GM04504 (cell line): ENCODE measurements around the gene SF3B6.
A peak's percentile ranks its signal among the peaks of the same experiment; 100 is the strongest.
"Not testable (repeated sequence)": the region's sequence is repeated elsewhere in the genome, so short reads cannot be mapped to it uniquely, and the experiment has no call there.

Source experiments
- DNase-seq: peaks from one replicate; pipeline ENCODE4 v3.0.0-alpha.2; 2012; ENCODE audit warnings: low read depth

SF3B6 gene

DNA sequence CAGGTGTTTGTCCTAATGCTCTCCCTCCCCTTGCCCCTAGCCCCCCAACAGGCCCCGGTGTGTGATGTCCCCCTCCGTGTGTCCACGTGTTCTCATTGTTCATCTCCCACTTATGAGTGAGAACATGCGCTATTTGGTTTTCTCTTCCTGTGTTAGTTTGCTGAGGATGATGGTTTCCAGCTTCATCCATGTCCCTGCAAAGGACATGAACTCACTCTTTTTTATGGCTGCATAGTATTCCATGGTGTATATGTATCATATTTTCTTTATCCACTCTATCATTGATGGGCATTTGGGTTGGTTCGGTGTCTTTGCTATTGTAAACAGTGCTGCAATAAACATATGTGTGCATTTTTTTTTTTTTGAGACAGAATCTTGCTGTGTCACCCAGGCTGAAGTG, 17.1 kb upstream of the SF3B6 start:
- DNase-seq = not testable (repeated sequence)

DNA sequence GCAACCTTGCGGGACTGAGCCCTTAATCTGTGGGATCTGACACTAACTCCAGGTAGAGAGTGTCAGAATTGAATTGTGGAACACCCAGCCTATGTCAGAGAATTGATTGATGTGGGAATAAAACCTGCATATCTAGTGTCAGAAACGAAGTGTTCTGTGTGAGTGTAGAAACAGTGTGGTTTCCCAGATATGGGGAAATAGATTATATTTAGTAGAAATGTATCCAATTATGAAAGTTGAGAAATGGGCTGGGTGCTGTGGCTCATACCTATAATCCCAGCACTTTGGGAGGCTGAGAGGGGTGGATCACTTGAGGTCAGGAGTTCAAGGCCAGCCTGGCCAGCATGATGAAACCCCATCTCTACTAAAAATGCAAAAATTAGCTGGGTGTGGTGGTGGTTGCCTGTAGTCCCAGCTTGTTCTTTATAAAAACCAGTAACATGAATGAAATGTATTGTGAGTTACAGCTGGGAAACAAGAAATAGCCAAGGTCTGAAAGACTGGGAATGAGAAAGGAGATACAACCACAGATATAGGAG, 12.8 kb upstream of the SF3B6 start:
- no peak for DNase-seq

DNA sequence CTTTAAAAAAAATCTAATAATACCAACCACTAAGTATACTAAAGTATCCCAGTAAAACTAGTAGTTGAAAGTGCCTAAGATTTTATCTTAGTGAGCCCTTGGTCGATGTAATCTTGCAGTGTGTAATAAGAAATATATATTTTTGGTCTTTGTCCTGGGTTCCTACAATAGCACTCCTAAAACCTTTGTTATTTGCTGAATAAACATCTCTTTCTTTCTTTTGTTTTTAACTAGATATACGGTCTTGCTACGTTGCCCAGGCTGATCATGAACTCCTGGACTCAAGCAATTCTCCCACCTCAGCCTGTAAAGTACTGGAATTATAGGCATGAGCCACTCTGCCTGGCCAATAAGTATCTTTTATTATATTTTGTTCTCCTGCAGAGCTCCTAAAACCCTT, 10.9 kb upstream of the SF3B6 start:
- DNase-seq = no peak

DNA sequence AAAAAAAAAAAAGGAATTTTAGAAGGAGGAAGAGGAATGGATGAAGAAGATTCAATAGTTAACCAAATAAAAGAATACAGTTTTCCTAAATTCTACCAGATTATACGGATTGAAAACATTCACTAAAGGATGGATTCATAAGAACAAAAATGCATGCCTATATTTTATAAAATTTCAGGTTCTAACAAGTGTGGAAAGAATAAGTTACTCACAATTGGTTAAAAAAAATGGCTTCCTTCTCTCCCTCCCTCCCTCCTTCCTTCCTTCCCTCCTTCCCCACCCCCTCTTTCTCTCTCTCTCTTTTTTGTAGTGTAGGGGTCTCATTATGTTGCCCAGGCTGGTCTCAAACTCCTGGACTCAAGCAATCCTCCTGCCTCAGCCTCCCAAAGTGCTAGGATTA, 10.1 kb upstream of the SF3B6 start:
- no peak for DNase-seq

DNA sequence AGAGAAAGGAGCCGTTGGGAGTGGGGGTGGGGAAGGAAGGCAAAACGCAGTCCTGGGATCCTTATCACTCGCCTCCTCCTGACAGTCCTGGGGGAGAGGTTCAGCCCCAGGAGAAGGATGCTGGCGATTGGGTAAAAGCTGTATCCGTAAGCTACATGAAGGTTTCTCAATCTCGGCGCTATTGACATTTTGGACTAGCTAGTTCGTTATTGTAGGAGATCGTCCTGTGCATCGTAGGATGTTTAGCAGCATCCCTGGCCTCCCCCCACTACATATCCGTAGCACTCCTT, 9.0 kb upstream of the SF3B6 start:
- DNase-seq = no peak

DNA sequence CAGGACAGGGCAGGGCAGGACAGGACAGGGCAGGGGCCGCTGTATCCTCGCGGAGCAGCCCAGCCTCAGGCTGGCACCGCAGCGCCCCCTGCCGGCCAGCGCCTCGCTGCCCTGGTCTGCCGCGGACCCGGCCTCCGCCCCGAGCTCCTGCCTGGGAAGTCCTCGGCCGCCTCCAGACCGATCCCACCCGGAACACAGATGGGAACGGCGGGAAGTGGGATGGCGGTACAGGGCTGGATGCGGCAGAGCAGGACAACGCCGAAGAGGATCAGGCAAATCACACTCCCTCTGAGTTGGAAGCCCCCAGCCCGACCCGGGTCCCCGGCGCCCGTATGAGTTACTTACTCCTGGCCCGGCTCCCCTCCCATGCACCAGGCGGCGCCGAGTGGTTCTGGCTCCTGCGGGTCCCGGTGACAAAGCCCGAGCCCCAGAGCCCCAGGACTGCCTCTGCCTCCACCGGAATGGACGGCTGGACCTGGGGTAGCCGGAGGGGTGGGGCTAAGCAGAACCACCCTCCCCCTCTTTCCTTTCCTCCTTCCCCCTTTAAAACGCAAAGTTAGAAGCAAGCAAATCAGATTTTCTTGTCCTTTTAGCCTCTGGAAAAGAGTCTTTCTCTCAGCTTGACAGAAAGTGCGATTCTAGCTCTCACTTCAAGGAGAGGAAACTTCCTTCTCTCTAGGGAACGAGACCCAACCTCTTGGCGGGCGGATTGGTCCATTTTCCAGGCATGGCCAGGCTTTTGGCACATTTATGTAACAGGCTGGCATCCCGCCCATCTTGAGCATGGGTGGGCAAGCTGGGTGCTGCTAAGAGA, 8.5 kb upstream of the SF3B6 start, which contains the start of gene TP53I3:
Gene TP53I3, minus strand, starts transcription at position 449 of the 814 bp plus-strand sequence. CDS start 508 bp downstream, outside the sequence.
- DNase-seq = peak; percentile 80

DNA sequence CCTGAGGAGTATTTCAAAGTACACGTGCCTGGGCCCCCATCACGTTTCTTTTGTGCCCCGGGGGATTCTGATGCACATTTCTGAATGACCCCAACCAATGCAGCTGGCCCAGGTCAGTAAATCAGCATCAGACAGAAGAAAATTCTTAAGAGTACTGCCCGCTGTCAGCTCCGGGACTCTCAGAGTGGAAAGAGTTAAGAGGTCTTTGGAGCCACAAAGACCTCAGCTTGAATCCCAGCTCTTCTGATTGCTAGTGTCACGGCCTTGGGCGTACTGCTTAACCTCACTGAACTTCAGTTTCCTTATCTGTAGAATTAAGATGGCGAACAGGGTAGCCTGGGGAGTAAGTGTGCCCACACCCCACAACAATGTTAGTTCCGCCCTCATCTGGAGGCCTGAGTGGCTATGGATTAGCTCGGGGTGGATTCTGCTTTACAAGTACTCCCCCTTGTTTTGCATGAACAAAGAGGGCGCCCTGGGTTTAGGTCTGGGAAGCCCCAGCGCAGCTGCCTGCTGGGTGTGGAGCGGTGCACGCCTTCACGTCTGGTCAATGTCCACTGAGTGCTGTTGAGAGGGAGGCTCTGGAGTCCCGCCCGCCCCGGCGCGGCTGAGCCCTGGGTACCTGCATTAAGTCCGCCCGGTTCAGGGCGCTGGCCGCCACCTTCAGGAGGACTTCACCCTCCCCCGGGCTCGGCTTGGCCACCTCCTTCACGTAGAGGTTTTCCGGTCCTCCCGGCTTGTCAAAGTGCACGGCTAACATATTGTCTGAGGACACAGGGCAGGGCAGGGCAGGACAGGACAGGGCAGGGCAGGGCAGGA, 7.7 kb upstream of the SF3B6 start:
- peak; percentile 56 for DNase-seq

DNA sequence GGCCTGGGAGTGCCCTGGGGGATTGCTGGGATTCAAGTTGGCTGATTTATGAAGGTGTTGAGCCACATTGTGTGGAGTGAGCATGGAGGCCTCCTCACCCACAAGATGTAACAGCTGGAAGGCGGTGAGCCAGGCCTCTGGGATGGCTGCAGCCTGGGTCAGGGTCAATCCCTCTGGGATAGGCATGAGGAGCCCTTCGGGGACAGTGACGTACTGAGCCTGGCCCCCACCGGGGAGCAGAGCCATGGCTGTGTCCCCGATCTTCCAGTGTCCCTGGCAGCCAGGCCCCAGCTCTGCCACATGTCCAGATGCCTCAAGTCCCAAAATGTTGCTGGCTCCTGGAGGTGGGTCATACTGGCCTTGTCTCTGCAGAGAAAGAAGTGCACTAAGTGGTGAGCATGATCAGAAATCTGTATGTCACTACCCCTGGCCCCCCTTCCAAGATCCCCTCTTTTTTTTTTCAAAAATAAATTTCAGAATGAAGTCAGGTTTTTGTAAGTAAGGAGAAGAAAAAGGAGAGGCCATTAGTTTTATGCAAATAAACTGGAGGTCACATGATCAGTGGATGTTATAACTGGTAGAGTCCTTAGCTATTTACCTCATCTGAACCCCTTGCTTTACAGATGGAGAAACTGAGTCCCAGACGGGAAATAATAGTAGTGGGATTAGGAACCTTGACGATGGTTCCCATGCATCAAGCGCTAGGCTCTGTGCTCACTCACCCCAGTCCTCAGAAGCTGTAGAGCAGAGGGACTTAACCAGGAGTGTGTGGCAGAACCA, 6.9 kb upstream of the SF3B6 start:
- DNase-seq = no peak

DNA sequence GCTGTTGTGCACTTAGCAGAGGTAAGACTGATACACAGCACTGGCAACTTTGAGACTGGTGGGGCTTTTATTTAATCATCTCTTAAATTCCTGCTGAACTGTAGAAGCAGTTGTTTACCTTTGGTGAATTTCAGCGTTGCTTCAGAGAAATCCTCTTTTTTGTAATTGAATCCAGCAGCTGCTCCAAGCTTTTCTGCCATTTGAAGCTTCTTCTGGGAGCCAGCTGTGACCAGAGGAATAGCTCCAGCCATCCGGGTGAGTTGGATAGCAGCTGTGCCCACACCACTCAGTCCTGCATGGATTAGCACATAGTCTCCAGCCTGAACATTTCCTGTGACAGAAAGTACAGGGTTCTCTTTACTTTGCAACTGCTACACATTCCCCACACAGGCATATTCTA, 4.6 kb upstream of the SF3B6 start:
- DNase-seq = no peak

DNA sequence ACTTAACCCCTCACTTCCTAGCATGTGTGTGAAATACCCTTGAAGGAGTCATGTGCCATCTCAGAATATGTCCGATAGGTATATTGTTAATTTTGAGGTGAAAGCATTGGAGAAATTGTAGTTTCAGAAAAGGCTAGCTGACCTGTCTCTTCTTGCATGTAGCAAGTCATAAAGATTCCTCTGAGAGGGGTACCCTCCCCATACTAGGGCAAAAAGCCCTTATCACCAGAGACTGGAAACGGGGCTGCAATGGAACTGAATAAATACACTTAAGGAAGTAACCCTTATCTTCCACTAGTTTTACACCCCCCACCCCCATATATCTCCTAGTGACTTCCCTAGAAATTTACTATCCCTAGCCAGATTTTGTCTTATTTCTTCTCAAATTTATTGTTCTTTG, 1.8 kb upstream of the SF3B6 start:
- no peak for DNase-seq

DNA sequence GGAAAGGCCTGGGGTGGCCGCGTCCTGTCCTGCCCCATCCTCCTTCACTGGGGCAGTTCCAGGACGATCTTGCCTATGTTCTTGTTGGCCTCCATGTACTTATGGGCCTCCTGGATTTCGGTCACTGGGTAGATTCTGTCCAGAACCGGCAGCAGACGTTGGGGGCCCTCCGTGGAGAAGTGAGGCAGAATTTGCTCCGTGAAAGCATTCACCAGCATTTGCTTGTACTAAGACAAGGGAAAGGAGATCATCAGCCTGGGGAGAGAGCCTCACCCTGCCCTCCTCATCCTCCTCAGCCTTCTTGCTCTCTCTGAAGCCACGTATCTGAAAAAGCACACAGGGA, 1.4 kb upstream of the SF3B6 start:
- DNase-seq = no peak

DNA sequence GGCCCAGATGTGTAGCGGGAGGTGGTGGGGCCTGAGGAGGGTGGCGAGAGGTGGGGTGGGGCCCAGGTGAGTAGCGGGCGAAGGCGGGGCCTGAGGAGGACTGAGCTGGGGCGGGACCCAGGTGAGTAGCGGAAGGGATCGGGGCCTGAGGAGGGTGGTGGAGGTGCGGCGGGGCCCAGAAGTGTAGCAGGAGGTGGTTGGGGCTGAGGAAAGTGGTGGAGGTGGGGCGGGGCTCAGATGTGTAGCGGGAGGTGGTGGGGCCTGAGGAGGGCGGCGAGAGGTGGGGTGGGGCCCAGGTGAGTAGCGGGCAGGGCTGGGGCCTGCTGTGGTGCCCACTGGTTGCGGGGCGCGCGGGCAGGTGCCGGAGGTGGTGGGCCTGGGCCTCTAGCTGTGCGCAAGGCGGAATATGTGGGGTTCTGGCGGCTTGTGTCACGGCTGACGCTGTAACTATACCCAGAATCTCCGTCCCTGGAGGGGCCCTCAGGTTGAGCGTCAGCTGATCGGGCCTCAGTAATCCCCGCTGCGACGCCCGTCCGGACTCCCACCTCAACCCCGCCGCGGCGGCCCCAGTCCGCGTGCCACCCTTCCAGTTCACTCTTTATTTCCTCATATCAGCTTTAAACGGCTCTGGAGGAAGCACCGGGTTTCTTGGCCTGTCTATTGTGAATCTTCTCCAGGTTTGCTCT, 866 bp upstream of the SF3B6 start:
- no peak for DNase-seq

DNA sequence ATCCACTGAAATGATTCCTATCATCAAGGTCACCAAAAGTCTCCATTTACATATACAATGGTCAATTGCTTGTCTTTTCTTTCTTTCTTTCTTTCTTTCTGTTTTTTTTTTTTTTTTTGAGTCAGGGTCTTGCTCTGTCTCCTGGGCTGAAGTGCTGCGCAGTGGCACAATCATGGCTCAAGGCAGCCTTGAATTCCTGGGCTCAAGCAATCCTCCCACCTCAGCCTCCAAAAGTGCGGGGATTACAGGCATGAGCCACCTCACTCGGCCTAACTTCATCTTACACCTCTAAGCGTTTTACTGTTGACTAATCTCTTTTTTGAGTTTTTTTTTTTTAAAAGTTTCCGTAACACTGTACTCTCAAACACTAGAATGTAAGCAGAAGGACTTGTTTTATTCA, 867 bp downstream of the SF3B6 start:
- DNase-seq = no peak

DNA sequence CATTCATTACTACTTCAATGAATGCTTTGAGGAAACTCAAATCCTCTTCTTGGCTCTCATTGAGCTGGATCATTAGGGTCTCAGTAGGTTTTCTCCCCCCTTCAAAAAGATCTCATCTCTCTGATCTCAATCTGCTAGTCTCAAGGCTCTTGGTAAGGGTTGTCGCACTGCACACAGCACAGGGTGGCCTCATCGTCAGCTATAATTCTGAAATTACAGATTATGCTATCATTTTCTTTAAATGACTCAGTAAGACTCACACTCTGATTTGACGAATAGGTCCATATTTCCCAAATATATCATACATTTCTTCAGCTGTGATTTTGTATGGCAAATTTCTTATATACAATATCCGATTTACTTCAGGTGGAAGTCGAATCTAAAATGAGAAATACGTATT, 2.3 kb downstream of the SF3B6 start:
- no peak for DNase-seq

DNA sequence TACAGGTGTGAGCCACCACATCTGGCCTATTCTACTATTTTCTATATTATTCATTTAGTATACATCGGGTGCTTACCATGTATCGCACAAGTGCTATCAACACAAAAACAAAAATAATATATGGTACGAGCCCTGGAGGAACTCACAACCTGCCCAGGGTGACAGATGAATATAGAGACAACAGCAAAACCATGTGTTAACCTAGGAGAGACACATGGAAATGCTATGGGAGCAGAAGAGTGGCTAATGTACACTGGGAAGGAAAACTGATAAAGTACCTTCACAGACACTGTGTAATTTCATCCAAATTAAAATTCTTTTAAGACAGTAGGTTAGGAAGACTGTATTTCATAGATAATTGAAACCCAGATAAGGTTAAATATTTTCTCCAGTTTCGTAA, 3.9 kb downstream of the SF3B6 start:
- no peak for DNase-seq

DNA sequence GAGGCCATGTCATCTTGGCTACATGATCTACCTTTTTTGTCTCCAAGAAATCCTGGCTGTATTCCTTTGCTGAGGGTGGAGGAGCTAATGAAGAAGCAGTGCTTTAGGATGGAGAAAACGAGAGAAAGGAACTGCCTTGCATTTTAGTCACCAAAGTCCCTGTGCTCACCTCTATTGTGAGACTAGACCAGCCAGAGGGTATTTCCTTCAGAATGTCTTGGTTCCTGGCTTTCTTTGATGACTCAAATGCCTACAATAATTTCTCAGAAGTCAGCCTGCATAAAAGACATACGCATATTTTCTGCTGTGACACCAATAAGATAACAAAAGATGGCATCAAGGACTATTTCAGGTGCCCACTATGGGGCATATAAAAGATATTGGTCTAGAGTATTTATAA, 10.8 kb downstream of the SF3B6 start:
- DNase-seq = no peak

DNA sequence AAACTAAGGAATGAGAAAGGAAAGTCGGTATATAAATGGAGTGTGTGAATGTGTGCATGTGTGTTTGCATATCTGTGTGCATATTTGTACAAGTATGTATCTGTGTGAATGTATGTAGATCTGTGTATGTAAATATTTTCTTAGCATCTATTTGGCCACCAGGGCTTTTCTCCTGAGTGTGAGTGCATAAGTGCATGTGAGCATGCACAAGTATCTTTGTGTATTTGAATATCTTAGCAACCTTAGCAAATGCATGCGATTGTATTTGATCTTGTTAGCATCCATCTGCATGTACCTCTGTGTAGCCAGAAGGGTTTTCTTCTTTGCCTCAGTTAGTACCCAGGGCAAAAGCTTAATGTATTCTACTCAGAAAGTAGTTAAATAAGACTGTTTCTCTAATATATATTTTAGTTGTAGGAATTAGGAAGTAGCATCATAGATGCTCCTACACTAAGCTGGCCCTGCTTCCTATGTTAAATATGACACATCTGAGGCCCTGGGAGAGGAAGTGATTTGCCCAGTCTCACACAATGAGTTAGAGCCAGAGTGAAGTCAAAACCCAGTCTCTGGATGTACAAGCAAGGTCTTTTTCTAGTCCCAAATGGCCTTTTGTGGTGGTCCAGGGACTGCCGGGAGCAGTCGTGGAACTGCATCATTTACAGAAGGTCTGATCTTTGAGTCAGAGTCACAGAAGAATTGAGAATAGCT, 17.4 kb downstream of the SF3B6 start:
- DNase-seq = no peak

DNA sequence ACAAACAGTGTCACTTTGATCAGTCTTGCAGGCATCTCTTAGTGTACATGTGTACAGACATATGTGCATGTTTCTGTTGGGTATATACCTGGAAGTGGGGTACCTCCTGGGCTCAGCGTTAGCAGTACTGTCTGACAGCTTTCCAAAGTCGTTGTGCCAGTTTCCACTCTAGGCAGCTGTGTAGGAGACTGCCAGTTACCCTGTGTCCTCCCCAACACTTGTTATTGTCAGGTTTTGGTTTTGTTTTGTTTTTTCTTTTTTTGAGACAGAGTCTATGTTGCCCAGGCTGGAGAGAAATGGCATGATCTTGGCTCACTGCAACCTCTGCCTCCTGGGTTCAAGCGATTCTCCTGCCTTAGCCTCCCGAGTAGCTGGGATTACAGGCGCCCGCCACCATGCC, 20.4 kb downstream of the SF3B6 start:
- no peak for DNase-seq

DNA sequence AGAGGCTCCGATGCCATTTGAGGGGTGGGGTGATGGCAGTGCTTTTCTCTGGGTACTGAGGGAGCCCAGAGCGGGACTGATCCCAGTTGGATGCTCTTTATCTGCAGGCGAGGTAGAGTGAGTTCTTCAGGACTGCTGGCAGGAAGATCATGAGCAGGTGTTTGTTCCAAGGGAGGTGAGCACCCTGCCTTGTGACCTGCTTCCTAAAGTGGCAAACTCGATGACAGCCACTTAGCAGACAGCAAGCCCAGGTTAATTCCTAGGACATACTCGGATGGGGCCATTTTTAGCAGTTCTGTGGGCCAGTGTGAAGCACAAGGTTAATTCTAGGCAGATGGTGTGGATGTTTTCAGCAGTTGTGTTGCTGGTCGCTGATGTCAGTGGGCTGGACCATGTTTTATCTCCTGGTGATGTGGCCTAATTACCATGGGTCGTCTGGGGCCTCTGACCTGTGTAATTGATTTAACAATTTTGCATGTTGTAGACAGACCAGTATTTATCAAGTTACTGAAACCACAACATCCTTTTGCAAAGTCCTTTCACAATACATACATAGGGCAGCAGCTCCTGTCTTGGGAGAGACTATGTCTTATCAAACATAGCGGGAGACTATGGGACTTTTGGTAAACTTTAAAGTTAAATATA, 21.6 kb downstream of the SF3B6 start:
- DNase-seq = no peak

DNA sequence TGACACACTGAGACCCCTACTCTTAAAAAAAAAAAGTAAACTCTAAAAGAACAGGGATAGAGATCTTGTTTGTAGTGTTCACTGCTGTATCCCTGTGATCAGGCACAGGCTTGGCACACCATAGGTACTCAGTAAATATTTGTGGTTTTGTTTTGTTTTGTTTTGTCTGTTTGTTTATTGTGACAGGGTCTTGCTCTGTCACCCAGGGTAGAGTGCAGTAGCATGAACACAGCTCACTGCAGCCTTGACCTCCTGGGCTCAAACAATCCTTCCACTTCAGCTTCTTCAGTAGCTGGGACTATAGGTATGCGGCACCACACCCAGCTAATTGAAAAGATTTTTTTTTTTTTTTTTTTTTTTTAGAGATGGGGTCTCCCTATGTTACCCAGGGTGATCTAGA, 23.2 kb downstream of the SF3B6 start:
- no peak for DNase-seq

DNA sequence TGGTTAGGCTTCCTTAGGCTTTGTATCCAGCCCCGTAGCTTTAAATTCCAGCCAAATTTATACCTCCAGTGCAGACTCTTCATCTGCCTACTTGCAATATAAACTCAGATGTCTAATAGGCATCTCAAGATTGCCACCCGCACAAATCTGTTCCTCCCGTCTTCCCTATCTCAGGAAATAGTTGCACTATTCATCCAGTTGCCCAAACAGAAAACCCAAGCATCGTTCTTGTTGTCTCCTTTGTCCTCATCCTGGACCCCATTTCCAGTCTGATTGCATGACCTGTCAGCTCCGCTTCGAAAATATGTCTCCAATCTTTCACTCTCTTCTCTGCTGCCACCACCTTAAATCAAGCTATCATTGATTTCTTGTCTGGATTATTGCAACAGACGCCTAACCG, 24.3 kb downstream of the SF3B6 start:
- no peak for DNase-seq
